Activated T-cell treated with anti-CD3 and anti-CD28 coated beads for 4 hours (primary cell): ENCODE measurements around the gene TCEANC2.
"Not testable (repeated sequence)": the region's sequence is repeated elsewhere in the genome, so short reads cannot be mapped to it uniquely, and the experiment has no call there.

Experiments
- DNase-seq: peaks from one replicate; pipeline ENCODE4 v3.0.0-alpha.2; 2020

The TCEANC2 gene

GRCh38 chr1:54094001-54094729 is 40.8 kb downstream of the TCEANC2 start:
- DNase-seq: no peak

GRCh38 chr1:54094730-54095105 is 41.3 kb downstream of the TCEANC2 start:
- DNase-seq: not testable (repeated sequence)

- DNase-seq: no peak
Measured at GRCh38 chr1:54095546-54096226, 42.3 kb downstream of the TCEANC2 start.

- no peak for DNase-seq
Measured at GRCh38 chr1:54096227-54096876, 42.9 kb downstream of the TCEANC2 start.

GRCh38 chr1:54096877-54097240 is 43.5 kb downstream of the TCEANC2 start:
- no peak for DNase-seq

- DNase-seq: no peak
Measured at GRCh38 chr1:54099061-54099610, 45.7 kb downstream of the TCEANC2 start.

- DNase-seq: no peak
Measured at GRCh38 chr1:54100500-54100899, 47.1 kb downstream of the TCEANC2 start.

GRCh38 chr1:54103414-54103813 is 50.0 kb downstream of the TCEANC2 start:
- DNase-seq: no peak

- not testable (repeated sequence) for DNase-seq
Measured at GRCh38 chr1:54104613-54105012, 51.2 kb downstream of the TCEANC2 start.

- DNase-seq: no peak
Measured at GRCh38 chr1:54105080-54105479, 51.7 kb downstream of the TCEANC2 start.

GRCh38 chr1:54105736-54106269 is 52.4 kb downstream of the TCEANC2 start:
- DNase-seq: no peak

- DNase-seq: no peak
Measured at GRCh38 chr1:54107131-54107530, 53.7 kb downstream of the TCEANC2 start.

- no peak for DNase-seq
Measured at GRCh38 chr1:54108156-54108555, 54.7 kb downstream of the TCEANC2 start.

GRCh38 chr1:54109129-54110090 is 56.0 kb downstream of the TCEANC2 start:
- DNase-seq: no peak

- no peak for DNase-seq
Measured at GRCh38 chr1:54110996-54111395, 57.6 kb downstream of the TCEANC2 start.

- no peak for DNase-seq
Measured at GRCh38 chr1:54111624-54112023, 58.2 kb downstream of the TCEANC2 start.

GRCh38 chr1:54112027-54112426 is 58.6 kb downstream of the TCEANC2 start:
- no peak for DNase-seq

GRCh38 chr1:54112705-54113368 is 59.4 kb downstream of the TCEANC2 start:
- DNase-seq: no peak

GRCh38 chr1:54114001-54114400 is 60.6 kb downstream of the TCEANC2 start:
- no peak for DNase-seq

- no peak for DNase-seq
Measured at GRCh38 chr1:54114955-54115354, 61.5 kb downstream of the TCEANC2 start.

- DNase-seq: no peak
Measured at GRCh38 chr1:54115520-54115919, 62.1 kb downstream of the TCEANC2 start.
